Fibroblast of lung (primary cell): Measurements from ENCODE around the gene MMAA. TPM values are rescaled to one million over a fixed set of nuclear protein-coding genes. Genes with fewer than 3 reads are reported as not detected.
"Not testable (repeated sequence)": the region's sequence is repeated elsewhere in the genome, so short reads cannot be mapped to it uniquely, and the experiment has no call there.

Source experiments
- DNase-seq, 2 donors: peaks; one replicate each; pipeline versions ENCODE4 v3.0.0 to v3.0.0-alpha.2; 2010; ENCODE audit warnings: low read depth in 2 of 2
- H2AFZ ChIP-seq: 2 replicates; pipeline ENCODE4 v1.5.1; 2012; ENCODE audit warnings: low read length, control low read depth, inconsistent platforms
- H3K27ac ChIP-seq: 2 replicates; pipeline ENCODE4 v1.5.1; 2011; ENCODE audit warnings: low read length, control low read depth; ENCODE audit not compliant: insufficient read depth
- H3K27me3 ChIP-seq: 2 replicates; pipeline ENCODE4 v1.5.1; 2011; ENCODE audit warnings: mild to moderate bottlenecking, low read length; ENCODE audit not compliant: control insufficient read depth, insufficient read depth
- H3K36me3 ChIP-seq: 2 replicates; pipeline ENCODE4 v1.5.1; 2011; ENCODE audit warnings: low read length; ENCODE audit not compliant: control insufficient read depth, insufficient read depth
- H3K4me1 ChIP-seq: 2 replicates; pipeline ENCODE4 v1.5.1; 2011; ENCODE audit warnings: low read length; ENCODE audit not compliant: control insufficient read depth, insufficient read depth; ENCODE audit errors: extremely low read depth
- H3K4me2 ChIP-seq: 2 replicates; pipeline ENCODE4 v1.5.1; 2011; ENCODE audit warnings: low read length, control low read depth; ENCODE audit not compliant: insufficient read depth; ENCODE audit errors: extremely low read depth
- H3K4me3 ChIP-seq, 4 experiments: fragments of 200-600 bp in 1 of 4; sonication (generic) in 1 of 4; replicated peaks in 1 of 4; 2 replicates each; pipeline ENCODE4 v1.5.1; 2011 to 2016; ENCODE audit warnings: low read length in 4 of 4, low read depth in 3 of 4, mild to moderate bottlenecking in 3 of 4, control low read depth in 2 of 4, inconsistent platforms in 1 of 4, mixed read lengths in 1 of 4; ENCODE audit not compliant: insufficient read depth in 1 of 4; ENCODE audit errors: control extremely low read depth in 1 of 4
- H3K79me2 ChIP-seq: 2 replicates; pipeline ENCODE4 v1.5.1; 2012; ENCODE audit warnings: mild to moderate bottlenecking, low read length, inconsistent platforms; ENCODE audit not compliant: control insufficient read depth, insufficient read depth
- H3K9ac ChIP-seq: 2 replicates; pipeline ENCODE4 v1.5.1; 2011; ENCODE audit warnings: mild to moderate bottlenecking, low read length, control low read depth; ENCODE audit not compliant: insufficient read depth
- H3K9me3 ChIP-seq: 2 replicates; pipeline ENCODE4 v1.5.1; 2012; ENCODE audit warnings: low read depth, low read length; ENCODE audit not compliant: control insufficient read depth, insufficient read depth
- H4K20me1 ChIP-seq: 2 replicates; pipeline ENCODE4 v1.5.1; 2011; ENCODE audit warnings: low read length; ENCODE audit not compliant: control insufficient read depth, insufficient read depth; ENCODE audit errors: extremely low read depth
- EZH2 ChIP-seq: IDR thresholded peaks from 2 replicates; pipeline ENCODE4 v1.5.1; 2012; ENCODE audit warnings: low read length, control low read depth, mild to moderate bottlenecking; ENCODE audit errors: missing control alignments
- polyA plus RNA-seq, 2 donors: library from polyadenylated mRNA; depleted of rRNA in 1 of 2; stranded (reverse) in 1 of 2; unstranded in 1 of 2; fragments of >200 nt; gene quantifications; 2 replicates each; pipeline ENCODE4 v1.2.1, GENCODE V29; 2011 to 2012; ENCODE audit warnings: missing spikeins in 1 of 2
- total RNA-seq: library from RNA; depleted of rRNA; stranded (reverse); fragments of >200 nt; gene quantifications from 2 replicates; pipeline ENCODE4 v1.2.1, GENCODE V29; 2014
- TF ChIP-seq, protein P1 (sequence below), 2 donors: IDR thresholded peaks in 1 of 2; conservative IDR thresholded peaks in 1 of 2; 1 replicate in 1 of 2; 2 replicates in 1 of 2; pipeline ENCODE4 v1.5.1; 2011 to 2012; ENCODE audit warnings: low read length in 2 of 2, control low read depth in 1 of 2, inconsistent platforms in 1 of 2, low read depth in 1 of 2, mild to moderate bottlenecking in 1 of 2

Gene MMAA
- total and polyA plus RNA-seq, 2 donors (not counting 1 experiment from before 2014, with no cell fraction given), result 2.8 to 5.4 TPM

DNA sequence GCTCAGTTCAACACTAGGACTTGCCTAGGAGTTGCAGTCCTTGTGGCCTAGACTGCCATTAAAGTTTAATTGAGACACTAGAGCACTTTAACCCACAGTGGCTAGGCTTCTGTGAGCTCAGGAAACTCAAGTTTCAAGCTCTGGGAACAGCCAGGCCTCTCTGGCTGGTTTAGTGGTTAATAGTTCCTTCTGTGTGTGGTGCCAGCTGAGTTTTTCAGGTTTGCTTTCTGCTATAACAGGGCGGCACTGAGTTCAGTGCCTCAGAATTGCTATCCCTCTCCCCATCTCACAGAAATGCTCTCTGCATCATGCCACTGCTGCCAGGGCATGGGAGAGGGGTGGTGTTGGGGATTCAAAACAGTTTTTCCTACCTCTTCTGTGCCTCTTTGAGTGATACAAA is 15.9 kb downstream of the MMAA start:
- H3K27me3 ChIP-seq, result no peaks in the 10 kb centered on the region
- no peaks in the 10 kb centered on the region for H3K9me3 ChIP-seq
- H3K4me3 ChIP-seq, result no peak overlapping the region
- TF ChIP-seq EZH2, result no peak
- TF ChIP-seq, protein P1, sequence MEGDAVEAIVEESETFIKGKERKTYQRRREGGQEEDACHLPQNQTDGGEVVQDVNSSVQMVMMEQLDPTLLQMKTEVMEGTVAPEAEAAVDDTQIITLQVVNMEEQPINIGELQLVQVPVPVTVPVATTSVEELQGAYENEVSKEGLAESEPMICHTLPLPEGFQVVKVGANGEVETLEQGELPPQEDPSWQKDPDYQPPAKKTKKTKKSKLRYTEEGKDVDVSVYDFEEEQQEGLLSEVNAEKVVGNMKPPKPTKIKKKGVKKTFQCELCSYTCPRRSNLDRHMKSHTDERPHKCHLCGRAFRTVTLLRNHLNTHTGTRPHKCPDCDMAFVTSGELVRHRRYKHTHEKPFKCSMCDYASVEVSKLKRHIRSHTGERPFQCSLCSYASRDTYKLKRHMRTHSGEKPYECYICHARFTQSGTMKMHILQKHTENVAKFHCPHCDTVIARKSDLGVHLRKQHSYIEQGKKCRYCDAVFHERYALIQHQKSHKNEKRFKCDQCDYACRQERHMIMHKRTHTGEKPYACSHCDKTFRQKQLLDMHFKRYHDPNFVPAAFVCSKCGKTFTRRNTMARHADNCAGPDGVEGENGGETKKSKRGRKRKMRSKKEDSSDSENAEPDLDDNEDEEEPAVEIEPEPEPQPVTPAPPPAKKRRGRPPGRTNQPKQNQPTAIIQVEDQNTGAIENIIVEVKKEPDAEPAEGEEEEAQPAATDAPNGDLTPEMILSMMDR (conservative IDR thresholded peaks at IDR 0.05 in 1 of 2, IDR thresholded peaks at IDR 0.05 in 1 of 2; ENCODE audit: low read depth in 1 of 2, low read length in 2 of 2), result no peak
- H4K20me1 ChIP-seq, result no peaks in the 10 kb centered on the region
- H3K9ac ChIP-seq, result no peak overlapping the region
- no peak overlapping the region for H3K27ac ChIP-seq
- no peaks in the 10 kb centered on the region for H3K36me3 ChIP-seq
- no peak overlapping the region for H2AFZ ChIP-seq
- no peak overlapping the region for H3K4me2 ChIP-seq
- H3K4me1 ChIP-seq, result no peaks in the 10 kb centered on the region
- DNase-seq, result no peak
- H3K79me2 ChIP-seq, result no peaks in the 10 kb centered on the region

DNA sequence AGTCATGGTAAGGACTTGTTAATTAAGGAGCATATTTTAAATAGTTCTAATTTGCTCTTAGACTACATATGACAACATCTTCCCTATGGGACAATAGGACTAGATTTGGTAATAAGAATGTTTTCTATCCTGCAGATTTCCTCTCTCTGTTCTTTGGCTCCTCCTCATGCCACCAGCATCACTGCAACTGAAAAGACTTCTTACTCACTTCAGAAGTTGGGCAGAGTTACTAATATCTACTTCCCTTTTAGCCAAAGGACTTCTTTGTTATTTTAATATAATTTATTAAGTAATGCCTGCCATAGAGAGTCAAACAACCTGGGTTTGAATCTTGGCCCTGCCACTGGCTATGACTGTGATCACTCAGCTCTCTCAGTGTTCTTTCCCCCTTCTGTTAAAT is 16.4 kb downstream of the MMAA start:
- no peak overlapping the region for H3K4me2 ChIP-seq
- no peaks in the 10 kb centered on the region for H3K36me3 ChIP-seq
- H2AFZ ChIP-seq, result no peak overlapping the region
- no peaks in the 10 kb centered on the region for H3K9me3 ChIP-seq
- no peaks in the 10 kb centered on the region for H4K20me1 ChIP-seq
- no peak overlapping the region for H3K9ac ChIP-seq
- no peaks in the 10 kb centered on the region for H3K27me3 ChIP-seq
- H3K4me3 ChIP-seq, result no peak overlapping the region
- no peak overlapping the region for H3K27ac ChIP-seq
- no peak for DNase-seq
- TF ChIP-seq, protein P1 (conservative IDR thresholded peaks at IDR 0.05 in 1 of 2, IDR thresholded peaks at IDR 0.05 in 1 of 2; ENCODE audit: low read depth in 1 of 2, low read length in 2 of 2), result no peak
- TF ChIP-seq EZH2, result no peak
- H3K79me2 ChIP-seq, result no peaks in the 10 kb centered on the region
- H3K4me1 ChIP-seq, result no peaks in the 10 kb centered on the region

DNA sequence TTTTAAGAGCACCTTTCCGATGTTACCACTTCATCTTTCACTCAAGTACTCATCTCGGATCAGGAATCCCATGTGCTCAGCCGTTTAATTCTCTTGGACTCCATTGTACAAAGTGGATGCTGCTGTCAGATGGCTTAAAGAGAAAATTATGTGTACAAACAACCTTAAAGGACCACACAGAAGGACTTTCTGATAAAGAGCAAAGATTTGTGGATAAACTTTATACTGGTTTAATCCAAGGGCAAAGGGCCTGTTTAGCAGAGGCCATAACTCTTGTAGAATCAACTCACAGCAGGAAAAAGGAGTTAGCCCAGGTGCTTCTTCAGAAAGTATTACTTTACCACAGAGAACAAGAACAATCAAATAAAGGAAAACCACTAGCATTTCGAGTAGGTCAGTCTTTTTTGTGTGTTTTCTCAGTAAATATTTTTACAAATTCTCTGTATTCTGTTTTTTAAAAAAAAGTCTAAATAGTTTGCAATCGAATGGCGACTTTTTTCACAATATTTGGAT is 20.1 kb downstream of the MMAA start:
- no peak overlapping the region for H3K27ac ChIP-seq
- H3K27me3 ChIP-seq, result no peaks in the 10 kb centered on the region
- no peak for DNase-seq
- no peak overlapping the region for H3K9ac ChIP-seq
- no peak overlapping the region for H3K4me2 ChIP-seq
- TF ChIP-seq, protein P1 (conservative IDR thresholded peaks at IDR 0.05 in 1 of 2, IDR thresholded peaks at IDR 0.05 in 1 of 2; ENCODE audit: low read depth in 1 of 2, low read length in 2 of 2), result no peak
- no peaks in the 10 kb centered on the region for H3K36me3 ChIP-seq
- H4K20me1 ChIP-seq, result no peaks in the 10 kb centered on the region
- no peaks in the 10 kb centered on the region for H3K4me1 ChIP-seq
- H3K9me3 ChIP-seq, result no peaks in the 10 kb centered on the region
- no peaks in the 10 kb centered on the region for H3K79me2 ChIP-seq
- no peak overlapping the region for H2AFZ ChIP-seq
- H3K4me3 ChIP-seq, result no peak overlapping the region

DNA sequence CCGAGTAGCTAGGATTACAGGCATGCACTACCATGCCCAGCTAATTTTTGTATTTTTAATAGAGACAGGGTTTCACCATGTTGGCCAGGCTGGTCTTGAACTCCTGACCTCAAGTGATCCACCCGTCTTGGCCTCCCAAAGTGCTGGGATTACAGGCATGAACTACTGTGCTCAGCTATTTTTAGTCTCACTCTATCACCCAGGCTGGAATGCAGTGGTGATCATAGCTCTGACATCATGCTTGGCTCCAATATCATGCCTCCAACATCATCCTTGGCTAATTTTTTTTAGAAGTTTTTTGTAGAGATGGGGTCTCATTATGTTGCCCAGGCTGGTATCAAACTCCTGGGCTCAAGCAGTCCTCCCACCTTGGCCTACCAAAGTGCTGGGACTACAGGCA is 21.1 kb downstream of the MMAA start:
- DNase-seq, result peak; percentile 71 to 78
- not testable (repeated sequence) for H3K79me2 ChIP-seq, H3K9ac ChIP-seq, H2AFZ ChIP-seq, H3K36me3 ChIP-seq, H3K4me2 ChIP-seq, H3K27ac ChIP-seq, H3K27me3 ChIP-seq, H3K9me3 ChIP-seq, H3K4me3 ChIP-seq, H3K4me1 ChIP-seq, H4K20me1 ChIP-seq
